ENCODE results near the gene KLHL17.

Gene KLHL17

GRCh38 chr1:997713-997992 lies 37.3 kb downstream of the KLHL17 start:
- no peak overlapping the region for H3K27ac ChIP-seq (ENCODE audit: low read length)

GRCh38 chr1:997993-998744 lies 37.8 kb downstream of the KLHL17 start:
- Histone ChIP-seq H3K27me3 (ENCODE audit: control insufficient read depth in 1 of 2, insufficient read depth in 2 of 2, low read length in 2 of 2) (peaks cover 2% of the 10 kb centered on the region in 2 donors), H3K9ac (ENCODE audit: low read length in 2 of 2) (no peak overlapping the region), H3K4me3 (ENCODE audit: low read length in 2 of 2) (peak overlapping the region in 1 of 2 donors; percentile 40), H3K27ac (ENCODE audit: low read length) (no peak overlapping the region), H3K9me3 (ENCODE audit: control insufficient read depth in 2 of 2, low read length in 2 of 2) (no peaks in the 10 kb centered on the region), H3K4me1 (ENCODE audit: control insufficient read depth, insufficient read depth, low read length) (peaks cover 29% of the 10 kb centered on the region), H3K36me3 (ENCODE audit: control insufficient read depth in 2 of 2, insufficient read depth in 2 of 2, low read length in 2 of 2) (no peaks in the 10 kb centered on the region)

More at GRCh38 chr1:997713-997992, 37.3 kb downstream of the KLHL17 start:
- peaks cover 2% of the 10 kb centered on the region in 2 donors for H3K27me3 ChIP-seq (ENCODE audit: control insufficient read depth in 1 of 2, insufficient read depth in 2 of 2, low read length in 2 of 2)
- H3K9me3 ChIP-seq (ENCODE audit: control insufficient read depth in 2 of 2, low read length in 2 of 2) = no peaks in the 10 kb centered on the region
- no peaks in the 10 kb centered on the region for H3K36me3 ChIP-seq (ENCODE audit: control insufficient read depth in 2 of 2, insufficient read depth in 2 of 2, low read length in 2 of 2)
- H3K9ac ChIP-seq (ENCODE audit: low read length in 2 of 2) = no peak overlapping the region
- H3K4me1 ChIP-seq (ENCODE audit: control insufficient read depth, insufficient read depth, low read length) = peaks cover 29% of the 10 kb centered on the region
- H3K4me3 ChIP-seq (ENCODE audit: low read length in 2 of 2) = no peak overlapping the region

GRCh38 chr1:998745-998994 lies 38.3 kb downstream of the KLHL17 start:
- Histone ChIP-seq H3K36me3 (ENCODE audit: control insufficient read depth in 2 of 2, insufficient read depth in 2 of 2, low read length in 2 of 2) (no peaks in the 10 kb centered on the region), H3K4me1 (ENCODE audit: control insufficient read depth, insufficient read depth, low read length) (peaks cover 29% of the 10 kb centered on the region), H3K9ac (ENCODE audit: low read length in 2 of 2) (peak overlapping the region; percentile 58 to 72), H3K27ac (ENCODE audit: low read length) (no peak overlapping the region), H3K4me3 (ENCODE audit: low read length in 2 of 2) (peak overlapping the region in 1 of 2 donors; percentile 78), H3K9me3 (ENCODE audit: control insufficient read depth in 2 of 2, low read length in 2 of 2) (no peaks in the 10 kb centered on the region), H3K27me3 (ENCODE audit: control insufficient read depth in 1 of 2, insufficient read depth in 2 of 2, low read length in 2 of 2) (peaks cover 2% of the 10 kb centered on the region in 2 donors)

GRCh38 chr1:998995-999724 lies 38.8 kb downstream of the KLHL17 start:
- Histone ChIP-seq H3K27me3 (ENCODE audit: control insufficient read depth in 1 of 2, insufficient read depth in 2 of 2, low read length in 2 of 2) (peaks cover 2% of the 10 kb centered on the region in 2 donors), H3K9ac (ENCODE audit: low read length in 2 of 2) (peak overlapping the region; percentile 72 to 76), H3K27ac (ENCODE audit: low read length) (peak overlapping the region; percentile 41), H3K4me3 (ENCODE audit: low read length in 2 of 2) (peak overlapping the region; percentile 65 to 78), H3K4me1 (ENCODE audit: control insufficient read depth, insufficient read depth, low read length) (peaks cover 29% of the 10 kb centered on the region), H3K36me3 (ENCODE audit: control insufficient read depth in 2 of 2, insufficient read depth in 2 of 2, low read length in 2 of 2) (no peaks in the 10 kb centered on the region), H3K9me3 (ENCODE audit: control insufficient read depth in 2 of 2, low read length in 2 of 2) (no peaks in the 10 kb centered on the region)

GRCh38 chr1:999725-1000356 lies 39.5 kb downstream of the KLHL17 start, which contains the start of gene HES4:
TSS of gene HES4 (minus strand) at chr1:1000097. CDS start at chr1:999973, 124 bp downstream.
- H3K4me3 ChIP-seq (ENCODE audit: low read length in 2 of 2) = peak within 1 kb of the TSS; percentile 65 to 78
- H3K9ac ChIP-seq (ENCODE audit: low read length in 2 of 2) = peak within 1 kb of the TSS; percentile 79 to 88
- H3K36me3 ChIP-seq (ENCODE audit: control insufficient read depth in 2 of 2, insufficient read depth in 2 of 2, low read length in 2 of 2) = no peaks in the 10 kb centered on the region
- peak within 1 kb of the TSS; percentile 97 for H3K27ac ChIP-seq (ENCODE audit: low read length)
- peaks cover 32% of the 10 kb centered on the region for H3K4me1 ChIP-seq (ENCODE audit: control insufficient read depth, insufficient read depth, low read length)
- H3K9me3 ChIP-seq (ENCODE audit: control insufficient read depth in 2 of 2, low read length in 2 of 2) = no peaks in the 10 kb centered on the region
- peaks cover 2% of the 10 kb centered on the region in 2 donors for H3K27me3 ChIP-seq (ENCODE audit: control insufficient read depth in 1 of 2, insufficient read depth in 2 of 2, low read length in 2 of 2)

GRCh38 chr1:1000357-1001056 lies 40.1 kb downstream of the KLHL17 start:
- Histone ChIP-seq H3K27ac (ENCODE audit: low read length) (peak overlapping the region; percentile 97), H3K4me1 (ENCODE audit: control insufficient read depth, insufficient read depth, low read length) (peaks cover 39% of the 10 kb centered on the region), H3K27me3 (ENCODE audit: control insufficient read depth in 1 of 2, insufficient read depth in 2 of 2, low read length in 2 of 2) (peaks cover 2% of the 10 kb centered on the region in 2 donors), H3K9me3 (ENCODE audit: control insufficient read depth in 2 of 2, low read length in 2 of 2) (no peaks in the 10 kb centered on the region), H3K36me3 (ENCODE audit: control insufficient read depth in 2 of 2, insufficient read depth in 2 of 2, low read length in 2 of 2) (no peaks in the 10 kb centered on the region), H3K4me3 (ENCODE audit: low read length in 2 of 2) (peak overlapping the region; percentile 62 to 78), H3K9ac (ENCODE audit: low read length in 2 of 2) (peak overlapping the region; percentile 79 to 88)

GRCh38 chr1:1001057-1001783 lies 40.8 kb downstream of the KLHL17 start:
- Histone ChIP-seq H3K36me3 (ENCODE audit: control insufficient read depth in 2 of 2, insufficient read depth in 2 of 2, low read length in 2 of 2) (no peaks in the 10 kb centered on the region), H3K4me3 (ENCODE audit: low read length in 2 of 2) (peak overlapping the region; percentile 62 to 78), H3K9me3 (ENCODE audit: control insufficient read depth in 2 of 2, low read length in 2 of 2) (no peaks in the 10 kb centered on the region), H3K4me1 (ENCODE audit: control insufficient read depth, insufficient read depth, low read length) (peaks cover 42% of the 10 kb centered on the region), H3K27ac (ENCODE audit: low read length) (peak overlapping the region; percentile 97), H3K9ac (ENCODE audit: low read length in 2 of 2) (peak overlapping the region; percentile 79 to 88), H3K27me3 (ENCODE audit: control insufficient read depth in 1 of 2, insufficient read depth in 2 of 2, low read length in 2 of 2) (peaks cover 2 to 7% of the 10 kb centered on the region in 2 donors)

- H3K9ac ChIP-seq (ENCODE audit: low read length in 2 of 2) = no peak overlapping the region
- peaks cover 29% of the 10 kb centered on the region for H3K4me1 ChIP-seq (ENCODE audit: control insufficient read depth, insufficient read depth, low read length)
- H3K27ac ChIP-seq (ENCODE audit: low read length) = no peak overlapping the region
- H3K4me3 ChIP-seq (ENCODE audit: low read length in 2 of 2) = no peak overlapping the region
- peaks cover 6 to 13% of the 10 kb centered on the region in 2 donors for H3K27me3 ChIP-seq (ENCODE audit: control insufficient read depth in 1 of 2, insufficient read depth in 2 of 2, low read length in 2 of 2)
- H3K9me3 ChIP-seq (ENCODE audit: control insufficient read depth in 2 of 2, low read length in 2 of 2) = no peaks in the 10 kb centered on the region
- H3K36me3 ChIP-seq (ENCODE audit: control insufficient read depth in 2 of 2, insufficient read depth in 2 of 2, low read length in 2 of 2) = no peaks in the 10 kb centered on the region
Observed at GRCh38 chr1:1003618-1004419, 43.4 kb downstream of the KLHL17 start.

GRCh38 chr1:1004420-1004779 lies 44.0 kb downstream of the KLHL17 start:
- Histone ChIP-seq H3K27me3 (ENCODE audit: control insufficient read depth in 1 of 2, insufficient read depth in 2 of 2, low read length in 2 of 2) (peaks cover 6 to 13% of the 10 kb centered on the region in 2 donors), H3K9ac (ENCODE audit: low read length in 2 of 2) (no peak overlapping the region), H3K27ac (ENCODE audit: low read length) (no peak overlapping the region), H3K9me3 (ENCODE audit: control insufficient read depth in 2 of 2, low read length in 2 of 2) (no peaks in the 10 kb centered on the region), H3K4me1 (ENCODE audit: control insufficient read depth, insufficient read depth, low read length) (peaks cover 25% of the 10 kb centered on the region), H3K4me3 (ENCODE audit: low read length in 2 of 2) (no peak overlapping the region), H3K36me3 (ENCODE audit: control insufficient read depth in 2 of 2, insufficient read depth in 2 of 2, low read length in 2 of 2) (no peaks in the 10 kb centered on the region)
